Measurements from ENCODE around the gene EHD1.

- TF ChIP-seq CTCF (IDR thresholded peaks at IDR 0.05): peak; percentile 8
- TF ChIP-seq EZH2phosphoT487 (IDR thresholded peaks at IDR 0.05): no peak
- TF ChIP-seq EZH2 (IDR thresholded peaks at IDR 0.05): no peak
Observed at GRCh38 chr11:64918017-64918416, 39.6 kb upstream of the EHD1 start.

All from neural progenitor cell (in vitro differentiated cells).